Lower lobe of right lung (tissue), 2 donors: Measurements from ENCODE around the gene MEG3. TPM values are rescaled to one million over a fixed set of nuclear protein-coding genes. Genes with fewer than 3 reads are reported as not detected.

ENCODE experiments used
- ATAC-seq, 2 donors: fragments of 200-7000 bp; cut with Tn5 transposase; one replicate each; pipeline ENCODE4 v1.9.1; 2020 to 2022; ENCODE audit warnings: mild to moderate bottlenecking in 2 of 2, moderate library complexity in 2 of 2
- DNase-seq: peaks from one replicate; pipeline ENCODE4 v3.0.0-alpha.2; 2020
- H3K27ac ChIP-seq: fragments of 200-600 bp; one replicate; pipeline ENCODE4 v1.8.0; 2022
- H3K27me3 ChIP-seq: fragments of 200-600 bp; one replicate; pipeline ENCODE4 v1.8.0; 2022; ENCODE audit warnings: low read depth
- H3K36me3 ChIP-seq: fragments of 200-600 bp; one replicate; pipeline ENCODE4 v1.8.0; 2022; ENCODE audit warnings: mild to moderate bottlenecking
- H3K4me1 ChIP-seq: fragments of 200-600 bp; one replicate; pipeline ENCODE4 v1.8.0; 2022
- H3K4me3 ChIP-seq: fragments of 200-600 bp; one replicate; pipeline ENCODE4 v1.8.0; 2022; ENCODE audit warnings: mild to moderate bottlenecking
- H3K9me3 ChIP-seq: fragments of 200-600 bp; one replicate; pipeline ENCODE4 v1.8.0; 2022
- CTCF ChIP-seq: fragments of 200-600 bp; IDR thresholded peaks from one replicate; pipeline ENCODE4 v1.8.0; 2022; ENCODE audit warnings: antibody characterized with exemption, mild to moderate bottlenecking
- intact Hi-C: fragments of 100-400 bp; cut with DNase I; formaldehyde crosslinking; loops from one replicate; pipeline ENCODE4 v1.11.0; 2022
- total RNA-seq: library from RNA; stranded (reverse); fragmentation: NEBNext Ultra II Directional; extraction: Animal tissue kit (Norgen Biotek cat#: 25700); gene quantifications from one replicate; pipeline ENCODE4 v1.2.1, GENCODE V29; 2021
- donor health status: DM: no; HTN: yes; CAD: no; lungs with severe emphysema.

The MEG3 gene
- total RNA-seq, 1 donor from 2014 or later = 16.6 TPM

GRCh38 chr14:100781952-100782351, 44.0 kb upstream of the MEG3 start:
- no peak overlapping the region for H3K4me3 ChIP-seq
- H3K27ac ChIP-seq = no peak overlapping the region
- no peak for TF ChIP-seq CTCF
- H3K36me3 ChIP-seq = no peaks in the 10 kb centered on the region
- intact Hi-C loops = no loop called here
- ATAC-seq (no peak), DNase-seq (no peak)
- no peaks in the 10 kb centered on the region for H3K9me3 ChIP-seq
- H3K27me3 ChIP-seq = peaks cover 3% of the 10 kb centered on the region
- H3K4me1 ChIP-seq = no peaks in the 10 kb centered on the region

- intact Hi-C loops = no loop called here
- ATAC-seq (no peak), DNase-seq (no peak)
- Histone ChIP-seq H3K36me3 (no peaks in the 10 kb centered on the region), H3K27ac (no peak overlapping the region), H3K4me3 (no peak overlapping the region), H3K27me3 (peaks cover 7% of the 10 kb centered on the region), H3K4me1 (no peaks in the 10 kb centered on the region), H3K9me3 (no peaks in the 10 kb centered on the region)
- TF ChIP-seq CTCF = no peak
These were observed 43.2 kb upstream of the MEG3 start for GRCh38 chr14:100782516-100783320.

GRCh38 chr14:100783630-100784370, 42.1 kb upstream of the MEG3 start:
- Histone ChIP-seq H3K4me1 (no peaks in the 10 kb centered on the region), H3K27ac (no peak overlapping the region), H3K9me3 (no peaks in the 10 kb centered on the region), H3K36me3 (no peaks in the 10 kb centered on the region), H3K27me3 (peaks cover 8% of the 10 kb centered on the region), H3K4me3 (no peak overlapping the region)
- ATAC-seq (no peak), DNase-seq (no peak)
- TF ChIP-seq CTCF = no peak
- intact Hi-C loops = no loop called here

- DNase-seq = no peak
- no peak for TF ChIP-seq CTCF
- no peak for ATAC-seq
- Histone ChIP-seq H3K36me3 (no peaks in the 10 kb centered on the region), H3K27me3 (peaks cover 8% of the 10 kb centered on the region), H3K27ac (no peak overlapping the region), H3K4me1 (no peaks in the 10 kb centered on the region), H3K4me3 (no peak overlapping the region), H3K9me3 (no peaks in the 10 kb centered on the region)
- intact Hi-C loops = no loop called here
These were observed 41.2 kb upstream of the MEG3 start for GRCh38 chr14:100784523-100785337.

GRCh38 chr14:100785338-100785615, 40.6 kb upstream of the MEG3 start:
- Histone ChIP-seq H3K9me3 (no peaks in the 10 kb centered on the region), H3K4me1 (no peaks in the 10 kb centered on the region), H3K36me3 (no peaks in the 10 kb centered on the region), H3K27me3 (peaks cover 8% of the 10 kb centered on the region), H3K27ac (no peak overlapping the region), H3K4me3 (no peak overlapping the region)
- intact Hi-C loops = no loop called here
- TF ChIP-seq CTCF = no peak
- ATAC-seq (no peak), DNase-seq (no peak)
